Measurements from ENCODE around the gene HCAR3.
"Not testable (repeated sequence)": the region's sequence is repeated elsewhere in the genome, so short reads cannot be mapped to it uniquely, and the experiment has no call there.

Gene HCAR3

GRCh38 chr12:122716658-122717057 lies at the start of gene HCAR3:
HCAR3 (minus strand) TSS chr12:122716811; CDS start chr12:122716737, 74 bp downstream.
- not testable (repeated sequence) for DNase-seq (ENCODE audit: low spot score)

- DNase-seq (ENCODE audit: low spot score), result no peak
These were observed 41.0 kb upstream of the HCAR3 start for GRCh38 chr12:122757568-122757967.

GRCh38 chr12:122754790-122755189 lies 38.2 kb upstream of the HCAR3 start:
- DNase-seq (ENCODE audit: low spot score), result no peak

GRCh38 chr12:122753319-122753650 lies 36.7 kb upstream of the HCAR3 start:
- no peak for DNase-seq (ENCODE audit: low spot score)

- peak; percentile 100 for DNase-seq (ENCODE audit: low spot score)
These were observed 36.1 kb upstream of the HCAR3 start, which contains the start of gene DENR for GRCh38 chr12:122752464-122753318. DENR (plus strand) TSS chr12:122752824; CDS start chr12:122753702, 878 bp downstream.

GRCh38 chr12:122750781-122751515 lies 34.3 kb upstream of the HCAR3 start:
- DNase-seq (ENCODE audit: low spot score), result not testable (repeated sequence)

- no peak for DNase-seq (ENCODE audit: low spot score)
These were observed 33.1 kb upstream of the HCAR3 start for GRCh38 chr12:122749569-122750332.

GRCh38 chr12:122747224-122748135 lies 30.9 kb upstream of the HCAR3 start:
- DNase-seq (ENCODE audit: low spot score), result no peak

GRCh38 chr12:122743895-122744525 lies 27.4 kb upstream of the HCAR3 start:
- no peak for DNase-seq (ENCODE audit: low spot score)

- no peak for DNase-seq (ENCODE audit: low spot score)
These were observed 23.7 kb upstream of the HCAR3 start for GRCh38 chr12:122740351-122740750.

GRCh38 chr12:122738571-122738970 lies 22.0 kb upstream of the HCAR3 start:
- DNase-seq (ENCODE audit: low spot score), result no peak

GRCh38 chr12:122732611-122733010 lies 16.0 kb upstream of the HCAR3 start:
- no peak for DNase-seq (ENCODE audit: low spot score)

- peak; percentile 59 for DNase-seq (ENCODE audit: low spot score)
These were observed 15.6 kb upstream of the HCAR3 start for GRCh38 chr12:122732170-122732569.

GRCh38 chr12:122730215-122731014 lies 13.8 kb upstream of the HCAR3 start, which contains the start of gene HCAR1:
HCAR1 (minus strand) TSS chr12:122730844; CDS start chr12:122730339, 505 bp downstream.
- DNase-seq (ENCODE audit: low spot score), result peak; percentile 85

GRCh38 chr12:122729583-122730214 lies 13.1 kb upstream of the HCAR3 start:
- DNase-seq (ENCODE audit: low spot score), result no peak

- DNase-seq (ENCODE audit: low spot score), result peak; percentile 70
These were observed 9.5 kb upstream of the HCAR3 start for GRCh38 chr12:122726080-122726558.

- no peak for DNase-seq (ENCODE audit: low spot score)
These were observed 9.0 kb upstream of the HCAR3 start for GRCh38 chr12:122725452-122726079.

- no peak for DNase-seq (ENCODE audit: low spot score)
These were observed 8.1 kb upstream of the HCAR3 start for GRCh38 chr12:122724641-122725243.
